ENCODE measurements around the gene FOXR1. TPM values are rescaled to one million over a fixed set of nuclear protein-coding genes. Genes with fewer than 3 reads are reported as not detected.
"Not testable (repeated sequence)": the region's sequence is repeated elsewhere in the genome, so short reads cannot be mapped to it uniquely, and the experiment has no call there.

The FOXR1 gene
- total RNA-seq, 1 donor from 2014 or later = not detected

DNA sequence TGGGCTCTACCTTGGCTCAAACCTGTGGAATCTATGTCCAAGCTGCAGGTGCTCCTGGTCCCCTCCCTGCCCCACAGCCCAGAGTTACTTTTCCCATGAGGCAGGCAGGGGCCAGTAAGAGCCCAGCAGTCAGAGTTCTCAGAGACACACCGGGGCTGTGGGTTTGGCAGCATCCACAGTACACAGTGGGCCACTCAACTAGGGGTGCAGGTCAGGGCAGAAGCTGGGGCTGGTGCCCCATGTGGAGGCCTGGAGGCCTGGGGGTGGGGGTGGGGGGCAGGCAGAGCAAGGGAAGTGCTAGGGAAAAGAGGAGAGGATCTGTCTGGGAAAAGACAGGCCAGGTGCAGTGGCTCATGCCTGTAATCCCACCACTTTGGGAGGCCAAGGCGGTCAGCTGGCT lies 13.0 kb upstream of the FOXR1 start:
- H3K27ac ChIP-seq = no peak overlapping the region
- H3K27me3 ChIP-seq = no peaks in the 10 kb centered on the region
- intact Hi-C loops (cut with DNase I) = no loop called here
- TF ChIP-seq, protein P1, sequence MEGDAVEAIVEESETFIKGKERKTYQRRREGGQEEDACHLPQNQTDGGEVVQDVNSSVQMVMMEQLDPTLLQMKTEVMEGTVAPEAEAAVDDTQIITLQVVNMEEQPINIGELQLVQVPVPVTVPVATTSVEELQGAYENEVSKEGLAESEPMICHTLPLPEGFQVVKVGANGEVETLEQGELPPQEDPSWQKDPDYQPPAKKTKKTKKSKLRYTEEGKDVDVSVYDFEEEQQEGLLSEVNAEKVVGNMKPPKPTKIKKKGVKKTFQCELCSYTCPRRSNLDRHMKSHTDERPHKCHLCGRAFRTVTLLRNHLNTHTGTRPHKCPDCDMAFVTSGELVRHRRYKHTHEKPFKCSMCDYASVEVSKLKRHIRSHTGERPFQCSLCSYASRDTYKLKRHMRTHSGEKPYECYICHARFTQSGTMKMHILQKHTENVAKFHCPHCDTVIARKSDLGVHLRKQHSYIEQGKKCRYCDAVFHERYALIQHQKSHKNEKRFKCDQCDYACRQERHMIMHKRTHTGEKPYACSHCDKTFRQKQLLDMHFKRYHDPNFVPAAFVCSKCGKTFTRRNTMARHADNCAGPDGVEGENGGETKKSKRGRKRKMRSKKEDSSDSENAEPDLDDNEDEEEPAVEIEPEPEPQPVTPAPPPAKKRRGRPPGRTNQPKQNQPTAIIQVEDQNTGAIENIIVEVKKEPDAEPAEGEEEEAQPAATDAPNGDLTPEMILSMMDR (IDR thresholded peaks at IDR 0.05) = no peak
- no peak overlapping the region for H3K4me3 ChIP-seq
- H3K9me3 ChIP-seq = no peaks in the 10 kb centered on the region
- H3K4me1 ChIP-seq = no peaks in the 10 kb centered on the region
- H3K36me3 ChIP-seq = no peaks in the 10 kb centered on the region
- DNase-seq (ENCODE audit: low spot score in 2 of 2) = no peak

DNA sequence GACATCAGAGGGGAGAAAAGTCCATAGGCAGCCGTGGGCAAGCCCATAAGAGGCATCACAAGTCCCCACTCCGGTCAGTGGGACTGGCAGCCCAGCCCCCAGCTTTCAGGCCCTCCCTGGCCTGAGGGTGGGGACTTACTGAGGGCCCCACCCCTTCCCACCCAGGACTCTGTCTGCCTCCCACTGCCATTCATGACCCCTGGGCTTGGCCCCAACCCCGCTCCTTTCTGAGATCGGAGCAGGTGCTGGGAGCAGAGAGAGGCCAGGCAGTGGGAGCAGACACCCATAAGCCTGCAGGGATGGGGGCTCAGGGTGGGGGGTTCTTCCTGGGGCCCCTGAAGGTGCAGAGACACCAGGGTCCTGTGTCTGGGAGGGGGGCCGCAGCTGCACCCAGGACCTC lies 10.4 kb upstream of the FOXR1 start:
- H3K36me3 ChIP-seq = no peaks in the 10 kb centered on the region
- DNase-seq (ENCODE audit: low spot score in 2 of 2) = no peak
- H3K4me1 ChIP-seq = no peaks in the 10 kb centered on the region
- no peak overlapping the region for H3K27ac ChIP-seq
- H3K27me3 ChIP-seq = no peaks in the 10 kb centered on the region
- no peak overlapping the region for H3K4me3 ChIP-seq
- H3K9me3 ChIP-seq = no peaks in the 10 kb centered on the region
- intact Hi-C loops (cut with DNase I) = no loop called here
- TF ChIP-seq, protein P1 (IDR thresholded peaks at IDR 0.05) = no peak

GRCh38 chr11:118961591-118961990 lies 10.0 kb upstream of the FOXR1 start:
- Histone ChIP-seq H3K36me3 (no peaks in the 10 kb centered on the region), H3K4me1 (no peaks in the 10 kb centered on the region), H3K27ac (no peak overlapping the region), H3K9me3 (no peaks in the 10 kb centered on the region), H3K4me3 (no peak overlapping the region), H3K27me3 (no peaks in the 10 kb centered on the region)
- TF ChIP-seq, protein P1 (IDR thresholded peaks at IDR 0.05) = no peak
- intact Hi-C loops (cut with DNase I) = no loop called here
- no peak for DNase-seq (ENCODE audit: low spot score in 2 of 2)

GRCh38 chr11:118969508-118969907 lies 2.1 kb upstream of the FOXR1 start:
- H3K27me3 ChIP-seq; H3K36me3 ChIP-seq; intact Hi-C loops (cut with DNase I): not testable (repeated sequence)

GRCh38 chr11:118973985-118974384 lies 2.4 kb downstream of the FOXR1 start:
- Histone ChIP-seq H3K4me3 (no peak overlapping the region), H3K27me3 (no peaks in the 10 kb centered on the region), H3K36me3 (no peaks in the 10 kb centered on the region), H3K27ac (no peak overlapping the region), H3K4me1 (no peaks in the 10 kb centered on the region), H3K9me3 (no peaks in the 10 kb centered on the region)
- no peak for DNase-seq (ENCODE audit: low spot score in 2 of 2)
- intact Hi-C loops (cut with DNase I) = no loop called here
- TF ChIP-seq, protein P1 (IDR thresholded peaks at IDR 0.05) = no peak

More at GRCh38 chr11:118969508-118969907, 2.1 kb upstream of the FOXR1 start:
- not testable (repeated sequence) for DNase-seq (ENCODE audit: low spot score in 2 of 2); H3K4me3 ChIP-seq; H3K4me1 ChIP-seq; H3K27ac ChIP-seq; H3K9me3 ChIP-seq

DNA sequence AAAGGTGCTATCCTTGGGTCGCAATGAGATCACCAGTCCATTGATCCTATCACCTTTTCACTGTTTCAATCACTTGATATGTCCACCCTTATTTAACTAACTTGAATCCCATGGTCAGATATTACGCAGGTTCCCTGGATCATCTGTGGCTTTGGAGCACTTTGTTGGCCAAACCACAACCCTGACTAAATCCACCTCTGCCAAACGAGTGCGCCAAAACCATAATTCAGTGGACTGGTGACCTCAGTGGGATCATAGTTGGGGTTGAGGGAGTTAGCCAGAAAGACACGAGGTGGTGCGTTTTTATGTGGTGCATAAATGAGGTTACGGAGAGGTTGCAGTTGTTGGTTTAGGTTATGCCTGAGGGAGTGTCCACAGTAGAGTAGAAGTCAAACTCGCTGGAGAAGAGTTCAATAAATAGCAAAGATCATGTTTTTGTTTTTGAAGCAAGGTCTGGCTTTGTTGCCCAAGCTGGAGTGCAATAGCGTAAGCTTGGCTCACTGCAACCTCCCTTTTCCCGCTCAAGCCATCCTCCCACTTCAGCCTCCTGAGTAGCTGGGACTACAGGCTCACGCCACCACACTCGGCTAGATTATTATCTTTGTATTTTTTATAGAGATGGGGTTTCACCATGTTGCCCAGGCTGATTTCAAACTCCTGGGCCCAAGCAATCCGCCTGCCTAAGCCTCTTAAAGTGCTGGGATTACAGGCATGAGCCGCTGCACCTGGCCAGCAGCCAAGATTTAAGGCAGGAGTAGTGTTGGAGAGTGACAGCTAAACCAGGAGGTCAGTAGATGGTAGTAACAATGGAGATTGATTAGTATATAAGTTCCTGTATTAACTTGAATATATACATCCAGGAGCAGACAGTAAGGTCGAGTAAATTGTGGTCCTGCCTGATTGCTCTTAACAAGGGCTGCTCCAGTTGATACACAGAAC lies 4.5 kb downstream of the FOXR1 start:
- Histone ChIP-seq H3K27ac (no peak overlapping the region), H3K4me1 (no peaks in the 10 kb centered on the region), H3K9me3 (no peaks in the 10 kb centered on the region), H3K4me3 (no peak overlapping the region), H3K36me3 (no peaks in the 10 kb centered on the region), H3K27me3 (no peaks in the 10 kb centered on the region)
- DNase-seq (ENCODE audit: low spot score in 2 of 2) = no peak
- intact Hi-C loops (cut with DNase I) = no loop called here
- TF ChIP-seq, protein P1 (IDR thresholded peaks at IDR 0.05) = no peak
